ENCODE results near the gene L3HYPDH. TPM values are rescaled to one million over a fixed set of nuclear protein-coding genes. Genes with fewer than 3 reads are reported as not detected.

The L3HYPDH gene
- total RNA-seq, 1 experiment from 2014 or later = 27.3 TPM

GRCh38 chr14:59500732-59501131 lies 16.5 kb upstream of the L3HYPDH start:
- Mint-ChIP-seq H3K36me3 (ENCODE audit: insufficient read depth, unreplicated experiment) (no peaks in the 10 kb centered on the region), H3K27ac (ENCODE audit: unreplicated experiment) (no peak overlapping the region), H3K9me3 (ENCODE audit: low read depth, unreplicated experiment) (no peaks in the 10 kb centered on the region), H3K27me3 (ENCODE audit: unreplicated experiment) (no peaks in the 10 kb centered on the region), H3K4me3 (ENCODE audit: low read depth, unreplicated experiment) (no peak overlapping the region), H3K4me1 (ENCODE audit: low read depth, unreplicated experiment) (no peaks in the 10 kb centered on the region)
- BruUV-seq (replicated peaks) = no TSS peak
- CTCF ChIA-PET = interaction anchor here (0.6 kb wide), 1 partner anchor 748 kb away, joined by 3 read pairs; the partner anchor contains the start of gene PPM1A
- intact Hi-C loops (cut with micrococcal nuclease; ENCODE audit: unreplicated experiment) = loop anchor here (10.0 kb wide), 1 partner anchor 684 kb away; no protein-coding TSS in a partner anchor
- DNase-seq = no peak
- no peak for TF ChIP-seq CTCF (IDR thresholded peaks at IDR 0.05; ENCODE audit: unreplicated experiment)

GRCh38 chr14:59492384-59492783 lies 8.2 kb upstream of the L3HYPDH start:
- Mint-ChIP-seq H3K9me3 (ENCODE audit: low read depth, unreplicated experiment) (no peaks in the 10 kb centered on the region), H3K4me1 (ENCODE audit: low read depth, unreplicated experiment) (peaks cover 9% of the 10 kb centered on the region), H3K27ac (ENCODE audit: unreplicated experiment) (no peak overlapping the region), H3K36me3 (ENCODE audit: insufficient read depth, unreplicated experiment) (peaks cover 22% of the 10 kb centered on the region), H3K27me3 (ENCODE audit: unreplicated experiment) (no peaks in the 10 kb centered on the region), H3K4me3 (ENCODE audit: low read depth, unreplicated experiment) (no peak overlapping the region)
- no peak for TF ChIP-seq CTCF (IDR thresholded peaks at IDR 0.05; ENCODE audit: unreplicated experiment)
- DNase-seq = no peak
- intact Hi-C loops (cut with micrococcal nuclease; ENCODE audit: unreplicated experiment) = no loop called here
- BruUV-seq (replicated peaks) = no TSS peak
- CTCF ChIA-PET = no interaction called here

- no peaks in the 10 kb centered on the region for H3K9me3 Mint-ChIP-seq (ENCODE audit: low read depth, unreplicated experiment)
- H3K36me3 Mint-ChIP-seq (ENCODE audit: insufficient read depth, unreplicated experiment) = peaks cover 22% of the 10 kb centered on the region
- BruUV-seq (replicated peaks) = no TSS peak
- no peak for DNase-seq
- H3K4me3 Mint-ChIP-seq (ENCODE audit: low read depth, unreplicated experiment) = no peak overlapping the region
- no peak for TF ChIP-seq CTCF (IDR thresholded peaks at IDR 0.05; ENCODE audit: unreplicated experiment)
- no peak overlapping the region for H3K27ac Mint-ChIP-seq (ENCODE audit: unreplicated experiment)
- no peaks in the 10 kb centered on the region for H3K27me3 Mint-ChIP-seq (ENCODE audit: unreplicated experiment)
- CTCF ChIA-PET = no interaction called here
- peaks cover 9% of the 10 kb centered on the region for H3K4me1 Mint-ChIP-seq (ENCODE audit: low read depth, unreplicated experiment)
- intact Hi-C loops (cut with micrococcal nuclease; ENCODE audit: unreplicated experiment) = no loop called here
Measured at GRCh38 chr14:59490756-59491155, 6.5 kb upstream of the L3HYPDH start.

- BruUV-seq (replicated peaks) = TSS peak; percentile 53
- Mint-ChIP-seq H3K4me1 (ENCODE audit: low read depth, unreplicated experiment) (peaks cover 35% of the 10 kb centered on the region), H3K36me3 (ENCODE audit: insufficient read depth, unreplicated experiment) (peaks cover 39% of the 10 kb centered on the region), H3K9me3 (ENCODE audit: low read depth, unreplicated experiment) (no peaks in the 10 kb centered on the region), H3K27ac (ENCODE audit: unreplicated experiment) (peak overlapping the region; percentile 80), H3K27me3 (ENCODE audit: unreplicated experiment) (no peaks in the 10 kb centered on the region), H3K4me3 (ENCODE audit: low read depth, unreplicated experiment) (peak overlapping the region; percentile 80)
- TF ChIP-seq CTCF (IDR thresholded peaks at IDR 0.05; ENCODE audit: unreplicated experiment) = no peak
- DNase-seq = no peak
- CTCF ChIA-PET = interaction anchor here (1.0 to 3.2 kb wide), 5 partner anchors 27 to 413 kb away, joined by 3 to 13 read pairs (median 4); partner anchors contain the start of genes CCDC175 and DAAM1
- intact Hi-C loops (cut with micrococcal nuclease; ENCODE audit: unreplicated experiment) = no loop called here
Measured at GRCh38 chr14:59484639-59485175, 499 bp upstream of the L3HYPDH start.

All from Calu3 (cell line).